HG02973 (cell line): ENCODE results near the gene FRY.

Experiments used
- ATAC-seq: cut with Tn5 transposase; IDR thresholded peaks from one replicate; pipeline ENCODE4 v1.9.1; 2021; ENCODE audit warnings: moderate library complexity; ENCODE audit not compliant: unreplicated experiment

Gene FRY

DNA sequence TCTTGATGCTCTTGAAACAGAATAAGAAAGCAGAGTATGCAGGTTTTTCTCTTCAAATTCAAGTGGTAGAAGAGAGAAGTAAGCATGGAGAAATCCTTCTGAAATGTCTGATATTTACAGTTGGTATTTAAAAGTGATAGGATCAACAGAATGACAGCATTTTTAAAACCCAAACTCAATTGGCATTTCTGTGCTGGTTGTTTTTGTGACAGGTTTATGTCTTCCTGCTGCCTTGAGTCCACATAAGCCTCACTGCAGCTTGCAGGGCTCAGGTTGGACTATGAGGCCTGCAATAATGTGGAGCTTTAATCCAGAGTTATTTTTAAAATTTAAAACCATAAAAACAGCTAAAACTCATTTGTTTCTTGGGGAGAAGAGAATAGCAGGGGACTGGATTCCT, 178.5 kb downstream of the FRY start:
- ATAC-seq: no peak

DNA sequence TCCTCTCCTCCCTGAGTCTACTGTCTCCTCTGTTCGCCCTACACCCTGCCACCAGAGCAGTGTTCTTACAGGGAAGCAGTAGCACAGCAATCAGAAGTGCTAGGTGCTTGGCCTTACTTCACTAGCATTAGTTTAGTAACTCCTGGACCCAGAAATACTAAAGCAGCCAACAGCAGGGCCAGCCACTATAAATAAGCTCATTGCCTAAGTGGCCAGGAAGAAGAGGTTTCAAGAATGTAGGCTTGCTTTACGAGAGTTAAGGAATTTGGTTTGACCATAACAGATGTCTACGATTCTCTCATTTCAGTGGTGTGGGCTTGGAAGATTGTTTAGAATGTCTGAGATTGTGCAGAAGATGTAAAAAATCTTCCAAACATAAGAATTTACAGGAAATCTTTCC, 180.2 kb downstream of the FRY start:
- ATAC-seq: no peak

DNA sequence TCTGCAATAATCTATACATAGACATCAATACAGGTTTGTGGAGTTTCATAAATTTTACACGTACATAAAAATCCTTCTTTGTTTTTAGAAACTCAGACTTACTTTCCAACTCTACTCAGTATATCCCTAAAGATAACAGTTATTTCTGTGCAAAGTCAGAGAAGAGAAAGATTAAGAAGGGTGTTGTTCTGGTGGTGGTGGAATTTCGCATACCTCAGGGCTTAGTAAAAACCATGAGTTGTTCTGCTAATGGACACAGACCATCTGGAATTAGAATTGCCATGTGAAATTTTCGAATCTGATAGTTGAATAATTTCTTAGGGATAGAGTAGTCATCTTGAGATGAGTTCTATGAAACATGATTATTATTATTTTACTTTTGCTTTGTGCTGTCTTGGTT, 180.8 kb downstream of the FRY start:
- no peak for ATAC-seq

DNA sequence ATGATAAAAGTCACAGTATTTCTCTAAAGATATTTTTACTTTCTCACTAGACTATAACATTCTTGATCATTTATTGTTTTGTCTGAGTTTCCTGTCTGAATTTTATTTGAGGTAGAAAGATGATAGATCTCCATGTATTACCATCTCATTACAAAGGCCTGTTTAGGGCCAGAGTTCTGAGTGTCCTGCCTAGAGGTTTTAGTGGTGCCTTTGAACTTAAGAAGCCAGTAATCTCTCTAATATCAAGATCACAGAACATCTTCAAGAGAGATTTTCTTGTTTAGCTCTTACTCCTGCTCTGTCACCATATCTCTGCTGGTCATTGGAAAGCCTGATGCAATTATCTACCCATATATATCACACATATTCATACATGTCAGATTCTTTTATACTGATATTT, 182.1 kb downstream of the FRY start:
- no peak for ATAC-seq

DNA sequence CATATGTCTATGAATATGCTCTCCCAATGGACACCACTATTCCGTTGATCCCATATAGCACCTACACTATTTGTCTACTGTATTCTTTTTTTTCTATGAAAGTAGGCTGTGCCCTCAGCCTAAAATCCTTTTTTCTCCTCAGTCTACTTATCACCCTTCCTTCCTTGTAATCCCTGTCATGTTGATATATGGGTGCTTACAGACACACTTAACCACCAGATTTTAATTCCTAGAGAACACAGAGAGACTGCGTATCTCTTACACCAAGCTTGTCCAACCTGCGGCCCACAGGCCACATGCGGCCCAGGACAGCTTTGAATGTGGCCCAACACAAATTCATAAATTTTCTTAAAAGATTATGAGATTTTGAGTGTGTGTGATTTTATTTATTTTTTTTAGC, 182.5 kb downstream of the FRY start:
- ATAC-seq: no peak

DNA sequence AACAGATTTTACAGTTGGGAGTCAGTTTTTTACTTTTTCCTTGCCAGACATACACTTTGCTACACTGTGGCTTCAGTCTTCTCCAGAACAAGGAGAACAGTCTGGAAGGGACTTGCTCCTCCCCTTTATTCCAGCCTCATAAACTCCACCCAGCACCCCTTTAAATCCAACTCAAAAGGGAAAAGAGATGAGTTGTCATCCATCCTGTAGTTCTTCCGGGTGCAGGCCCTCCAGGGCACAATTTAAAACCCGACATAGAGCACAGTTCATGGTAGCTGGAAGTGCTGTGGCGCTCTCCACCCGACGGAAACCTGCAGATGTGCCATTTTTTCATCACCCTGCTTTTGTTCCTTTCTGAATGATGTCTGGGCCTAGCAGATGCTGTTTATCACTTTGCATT, 184.7 kb downstream of the FRY start:
- ATAC-seq: no peak

DNA sequence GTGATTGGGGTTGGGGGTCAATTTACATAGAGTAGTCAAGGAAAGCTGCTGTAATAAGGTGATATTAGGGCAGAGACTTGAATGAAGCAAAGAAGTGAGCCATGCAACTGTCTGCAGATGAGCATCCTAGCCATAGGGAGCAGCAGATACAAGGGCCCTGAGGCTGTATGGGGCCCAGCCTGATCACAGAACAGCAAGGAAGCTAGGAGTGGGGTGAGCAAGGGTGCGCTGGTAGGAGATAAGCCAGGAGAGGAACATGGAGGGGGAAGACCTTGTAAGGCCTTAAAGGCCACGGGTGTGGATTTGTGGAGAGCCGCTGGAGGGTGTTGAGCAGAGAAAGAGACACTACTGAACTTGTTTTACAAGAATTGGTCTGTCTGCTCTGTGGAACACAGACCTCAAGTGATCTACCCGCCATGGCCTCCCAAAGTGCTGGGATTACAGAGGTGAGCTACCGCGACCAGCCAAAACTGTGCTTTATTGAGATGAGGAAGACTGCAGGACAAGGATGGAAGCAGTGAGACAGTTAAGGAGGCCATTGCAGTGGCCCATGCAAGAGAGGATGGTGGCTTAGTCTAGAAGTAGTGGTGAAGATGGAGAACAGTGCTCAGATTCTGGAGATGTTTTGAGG, 190.6 kb downstream of the FRY start:
- no peak for ATAC-seq

DNA sequence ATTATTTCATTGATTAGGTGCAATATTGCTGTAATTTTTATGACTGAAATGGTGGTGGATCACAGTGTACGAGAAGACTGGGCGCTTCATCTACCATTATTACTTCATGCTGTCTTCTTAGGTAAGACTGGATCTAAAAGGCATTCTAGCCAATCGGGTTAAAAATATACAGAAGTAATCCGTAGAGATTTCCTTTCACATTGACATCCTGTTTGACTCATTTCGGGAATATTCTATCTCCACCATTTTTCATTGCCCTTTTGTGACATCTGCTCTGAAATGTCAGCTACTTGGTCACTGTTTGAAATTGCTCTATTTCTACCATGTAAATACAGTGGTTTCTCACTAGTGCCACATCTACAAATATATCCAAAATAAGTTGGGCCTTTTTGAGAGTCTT, 193.3 kb downstream of the FRY start:
- ATAC-seq: no peak

DNA sequence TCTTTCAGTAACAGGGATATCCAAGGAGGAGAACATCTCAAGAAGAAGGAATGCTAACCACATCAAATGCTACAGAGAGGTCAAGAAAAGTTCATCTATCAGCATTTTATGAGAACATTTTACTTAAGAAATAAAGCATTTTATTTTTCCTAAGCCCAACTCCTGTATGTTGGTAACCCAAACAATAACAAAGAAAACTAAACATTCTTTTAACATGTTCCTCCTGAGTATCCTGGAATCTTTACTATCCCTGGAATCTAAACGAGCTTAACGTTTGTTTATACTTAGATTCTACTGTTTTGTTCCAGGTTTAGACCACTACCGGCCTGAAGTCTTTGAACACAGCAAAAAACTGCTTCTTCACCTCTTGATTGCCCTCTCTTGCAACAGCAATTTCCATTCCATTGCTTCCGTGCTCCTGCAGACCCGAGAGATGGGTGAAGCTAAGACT, 193.9 kb downstream of the FRY start:
- ATAC-seq: no peak

DNA sequence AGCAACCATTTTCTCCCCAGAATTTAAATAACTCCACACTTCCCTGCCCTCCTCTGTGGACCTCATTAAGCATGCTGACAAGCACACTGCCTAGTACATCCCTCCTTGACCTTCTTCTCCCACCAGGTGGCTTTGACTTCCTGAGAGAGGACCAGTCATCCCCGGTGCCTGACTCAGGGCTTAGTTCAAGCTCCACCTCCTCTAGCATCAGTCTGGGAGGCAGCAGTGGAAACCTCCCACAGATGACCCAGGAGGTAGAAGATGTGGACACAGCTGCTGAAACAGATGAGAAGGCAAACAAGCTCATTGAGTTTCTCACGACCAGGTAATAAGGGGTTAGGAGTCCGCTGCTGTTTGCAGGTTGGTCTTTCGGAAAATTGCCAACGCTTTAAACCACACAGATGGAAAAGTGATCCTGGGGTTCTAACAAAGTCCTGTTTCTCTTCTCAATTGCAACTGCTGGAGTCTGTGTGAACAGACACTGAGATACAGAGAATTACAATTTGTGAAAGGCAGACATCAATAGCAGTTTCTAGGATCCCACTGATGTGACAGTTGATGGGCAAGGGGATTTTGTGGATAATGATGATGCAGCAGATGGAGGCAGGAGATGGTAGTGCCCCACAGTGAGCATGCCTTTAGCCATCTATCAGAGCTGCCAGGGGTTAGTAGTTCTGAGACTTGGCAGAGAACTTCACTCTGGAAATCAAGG, 196.9 kb downstream of the FRY start:
- ATAC-seq: no peak

DNA sequence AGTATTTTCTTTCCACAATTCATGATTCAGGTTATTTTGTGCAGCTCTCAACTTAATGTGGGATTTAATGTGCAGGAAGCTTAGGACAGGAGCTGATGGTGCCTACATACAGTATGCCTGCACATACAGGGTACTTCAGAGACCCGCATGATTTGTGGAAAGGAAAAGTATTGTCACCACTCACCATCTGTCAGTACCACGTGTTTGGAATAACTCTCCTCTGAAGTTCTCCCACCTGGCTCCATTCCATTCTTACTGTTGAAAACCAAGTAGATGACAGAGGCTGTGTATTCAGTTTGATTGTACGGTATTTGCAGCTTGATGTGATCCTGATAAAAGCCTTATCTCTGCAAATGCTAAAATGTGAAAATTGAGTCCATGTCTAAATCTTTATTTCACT, 197.9 kb downstream of the FRY start:
- ATAC-seq: no peak

DNA sequence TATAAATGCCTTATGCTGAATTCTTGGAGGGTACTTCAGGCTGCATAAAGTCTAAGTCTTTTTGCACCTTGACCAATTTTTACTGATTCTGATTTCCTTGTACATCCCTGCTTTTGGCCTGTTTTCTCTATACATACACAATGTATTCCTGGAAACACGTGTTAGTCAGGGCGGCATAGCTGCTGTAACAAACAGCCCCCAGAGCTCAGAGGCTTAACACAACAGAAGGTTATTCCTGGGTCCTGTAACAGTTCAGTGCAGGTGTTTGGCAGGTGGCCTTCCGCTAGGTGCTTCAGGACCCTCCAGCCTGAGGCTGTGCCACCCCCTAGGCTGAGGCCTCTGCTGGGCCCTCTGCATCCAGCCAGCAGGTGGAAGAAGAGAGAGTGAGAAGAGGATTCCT, 200.7 kb downstream of the FRY start:
- ATAC-seq: no peak

DNA sequence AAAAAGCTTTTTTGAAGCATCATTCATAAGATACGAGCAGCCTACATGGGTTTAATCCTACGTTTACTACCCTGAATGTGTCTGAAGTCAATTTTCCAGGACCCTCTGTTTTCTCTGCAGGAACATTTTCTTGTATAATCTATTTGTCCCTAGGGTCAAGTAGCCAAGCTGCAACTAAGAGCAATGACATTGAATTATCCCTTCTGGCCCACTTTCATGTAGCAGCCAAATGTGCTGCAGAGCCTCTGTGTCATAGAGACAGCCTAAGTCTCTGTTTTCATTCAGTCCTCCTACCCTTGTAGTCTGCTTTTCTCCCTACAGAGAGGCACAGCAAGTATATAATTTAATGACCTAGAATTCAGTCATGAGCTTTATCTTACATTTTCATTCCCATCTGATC, 201.5 kb downstream of the FRY start:
- ATAC-seq: no peak

DNA sequence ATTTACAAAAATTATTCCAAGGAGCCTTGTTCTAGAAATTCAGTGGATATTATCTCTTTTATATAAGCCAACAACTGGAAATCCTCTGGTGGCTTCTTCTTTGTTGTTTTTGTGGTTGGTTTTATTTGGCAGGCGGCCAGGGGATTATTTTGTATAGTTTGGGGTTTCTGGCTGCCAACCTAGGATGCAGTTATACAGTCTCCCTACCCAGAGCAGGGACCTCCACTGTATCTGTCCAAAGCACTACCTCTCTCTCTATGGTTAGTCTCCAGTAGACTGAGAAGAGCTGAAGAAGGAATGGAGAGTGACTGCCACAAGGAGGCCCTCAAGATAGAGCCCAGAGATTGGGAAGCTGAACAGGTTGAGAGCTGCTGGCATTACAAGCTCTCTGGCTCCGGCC, 203.3 kb downstream of the FRY start:
- no peak for ATAC-seq

DNA sequence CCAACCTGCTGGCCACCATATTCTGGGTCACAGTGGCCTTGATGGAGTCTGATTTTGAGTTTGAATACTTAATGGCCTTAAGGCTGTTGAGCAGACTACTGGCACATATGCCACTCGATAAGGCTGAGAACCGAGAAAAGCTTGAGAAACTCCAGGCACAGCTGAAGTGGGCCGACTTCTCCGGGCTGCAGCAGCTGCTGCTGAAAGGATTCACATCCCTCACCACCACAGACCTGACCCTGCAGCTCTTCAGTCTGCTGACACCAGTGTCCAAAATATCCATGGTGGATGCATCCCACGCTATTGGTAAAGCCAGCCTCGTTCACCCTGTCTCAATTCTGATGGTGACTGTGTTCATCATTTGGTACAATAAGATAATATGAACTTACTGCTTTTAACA, 206.1 kb downstream of the FRY start:
- no peak for ATAC-seq

DNA sequence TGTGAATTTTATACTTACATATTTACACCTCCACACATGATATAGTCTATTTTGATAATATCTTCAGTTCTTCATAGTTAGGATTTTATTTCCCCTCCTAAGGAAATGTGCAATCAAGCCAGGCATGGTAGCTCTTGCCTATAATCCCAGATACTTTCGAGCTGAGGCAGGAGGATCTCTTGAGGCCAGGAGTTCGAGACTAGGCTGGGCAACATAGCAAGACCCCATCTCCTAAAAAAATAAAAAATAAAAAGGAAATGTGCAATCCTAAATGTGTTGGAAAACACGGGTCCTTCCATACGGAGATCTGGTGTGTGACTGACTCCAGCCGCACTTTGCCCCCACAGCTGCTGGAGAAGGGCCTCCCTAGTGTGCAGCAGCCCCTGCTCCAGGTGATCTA, 212.1 kb downstream of the FRY start:
- no peak for ATAC-seq

DNA sequence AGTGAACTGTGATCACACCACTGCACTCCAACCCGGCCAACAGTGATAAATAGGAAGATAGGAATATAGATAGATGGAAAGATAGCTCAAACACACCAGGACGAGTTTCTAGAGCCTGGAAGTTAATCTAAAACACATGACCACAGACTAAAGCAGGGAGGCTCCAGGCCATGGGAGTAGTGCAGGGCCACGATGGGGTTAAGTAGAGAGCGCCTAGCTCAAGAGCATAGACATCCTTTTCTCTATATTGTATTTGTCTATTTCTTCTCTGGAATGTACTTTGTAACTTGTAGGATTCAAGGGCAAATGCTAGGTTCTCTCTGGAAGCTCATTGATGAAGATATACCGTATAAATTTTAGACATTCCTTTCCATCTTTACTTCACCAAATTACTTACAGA, 214.0 kb downstream of the FRY start:
- ATAC-seq: no peak

DNA sequence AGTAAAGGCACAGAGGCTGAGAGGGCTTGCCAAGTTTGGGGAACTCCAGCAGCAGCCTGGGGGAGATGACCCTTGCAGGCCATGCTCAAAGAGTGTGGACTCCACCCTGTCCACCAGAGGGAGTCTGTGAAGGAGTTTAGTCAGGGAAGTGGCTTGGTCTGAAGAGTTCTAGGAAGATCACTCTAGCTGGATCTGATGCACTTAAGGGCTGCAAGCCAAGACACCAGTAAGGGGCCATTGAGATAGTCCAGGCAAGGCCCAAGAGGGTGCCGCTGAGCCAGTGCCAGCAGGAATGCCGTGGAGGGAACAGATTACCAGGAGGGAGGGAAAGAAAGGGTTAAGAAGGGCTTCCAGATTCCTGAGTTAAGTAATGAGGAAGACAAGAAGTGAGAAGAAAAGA, 214.9 kb downstream of the FRY start:
- ATAC-seq: peak; percentile 87

DNA sequence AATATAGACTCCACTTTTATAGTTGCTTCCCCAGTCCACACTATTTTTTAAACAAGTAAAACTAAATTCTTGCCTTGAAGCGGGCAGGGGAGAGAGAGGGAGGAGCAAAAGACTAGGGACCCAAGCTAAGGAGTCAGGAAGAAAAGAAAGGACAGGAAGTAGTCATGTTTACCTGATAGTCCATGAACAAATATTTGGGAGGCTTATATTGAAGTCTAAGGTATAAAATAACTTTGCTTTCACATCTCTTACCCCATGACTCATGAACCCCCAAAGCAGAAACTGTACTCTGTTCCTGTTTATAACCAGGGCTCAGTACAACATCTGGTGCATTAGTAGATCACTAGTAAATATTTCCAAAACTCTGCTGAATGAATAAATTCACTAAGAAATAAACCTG, 216.3 kb downstream of the FRY start:
- ATAC-seq: no peak

DNA sequence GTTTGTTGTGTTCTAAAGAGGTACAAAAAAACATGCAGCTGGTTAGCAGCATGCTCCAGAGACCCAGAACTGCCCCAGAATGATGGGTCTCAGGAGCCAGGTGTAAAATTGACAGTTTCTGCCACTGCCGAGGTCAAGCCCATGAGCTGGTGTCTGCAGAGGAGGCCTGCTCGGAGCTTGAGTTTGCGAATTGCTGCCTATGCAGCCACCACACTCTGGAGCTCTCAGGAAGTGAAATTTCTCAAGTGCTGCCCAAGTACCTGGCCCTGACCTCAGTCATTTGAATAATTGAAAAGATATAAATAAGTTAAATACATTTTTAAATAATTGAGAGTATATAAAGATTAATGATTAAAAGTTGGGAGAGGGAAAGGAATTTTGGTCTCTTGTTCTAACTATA, 217.2 kb downstream of the FRY start:
- no peak for ATAC-seq

DNA sequence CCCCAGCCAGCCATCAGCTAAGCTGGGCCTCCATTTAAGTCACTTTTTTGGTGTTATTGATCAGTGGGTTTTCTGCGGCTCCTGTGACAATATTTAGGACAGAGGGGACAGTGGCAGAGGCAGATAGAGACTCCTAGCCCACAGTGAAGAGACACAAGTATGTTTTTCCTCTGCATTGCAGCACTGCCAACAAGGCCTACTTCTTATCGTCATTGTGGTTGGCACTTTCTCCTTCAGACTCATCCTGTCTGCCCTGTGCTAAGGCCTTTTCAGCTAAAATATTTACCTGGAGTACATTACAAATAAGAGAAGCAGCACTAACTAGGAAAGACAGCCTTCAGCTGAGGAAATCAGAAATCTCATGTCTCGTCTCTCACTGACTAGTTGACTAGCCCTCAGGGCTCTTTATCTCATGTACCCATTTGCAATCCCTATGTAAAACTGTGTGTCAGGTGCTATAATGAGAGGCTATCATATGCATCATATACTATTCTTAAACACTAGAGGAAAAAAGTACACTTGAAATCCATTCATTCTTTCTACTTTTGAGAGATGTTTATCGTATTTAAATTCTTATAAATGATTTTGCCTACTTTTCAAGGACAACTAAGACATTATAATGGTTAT, 221.4 kb downstream of the FRY start:
- ATAC-seq: no peak

DNA sequence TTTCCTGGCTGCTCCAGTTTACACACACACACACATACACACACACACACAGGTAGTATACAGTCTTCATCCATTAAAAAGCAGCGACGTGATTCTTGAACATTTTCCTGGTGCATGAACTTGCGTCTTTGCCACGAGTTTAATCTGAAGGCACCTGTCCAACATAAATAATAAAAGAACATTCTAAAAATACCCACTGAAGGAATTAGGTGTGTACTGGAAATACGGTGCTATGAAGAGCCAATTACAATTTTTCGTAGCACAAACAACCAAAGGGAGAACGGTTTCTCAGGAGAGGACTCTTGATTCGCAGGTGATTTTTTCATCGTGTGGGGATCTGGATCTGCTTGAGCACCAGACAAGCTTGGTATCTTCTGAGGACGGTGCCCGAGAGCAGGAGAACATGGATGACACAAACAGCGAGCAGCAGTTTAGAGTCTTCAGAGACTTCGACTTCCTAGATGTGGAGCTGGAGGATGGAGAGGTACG, 222.4 kb downstream of the FRY start:
- ATAC-seq: no peak
